ENCODE measurements around the gene NDUFV1. TPM values are rescaled to one million over a fixed set of nuclear protein-coding genes. Genes with fewer than 3 reads are reported as not detected.
"Not testable (repeated sequence)": the region's sequence is repeated elsewhere in the genome, so short reads cannot be mapped to it uniquely, and the experiment has no call there.

NDUFV1 gene
- total RNA-seq, 2 experiments from 2014 or later, result 279 to 287 TPM

DNA sequence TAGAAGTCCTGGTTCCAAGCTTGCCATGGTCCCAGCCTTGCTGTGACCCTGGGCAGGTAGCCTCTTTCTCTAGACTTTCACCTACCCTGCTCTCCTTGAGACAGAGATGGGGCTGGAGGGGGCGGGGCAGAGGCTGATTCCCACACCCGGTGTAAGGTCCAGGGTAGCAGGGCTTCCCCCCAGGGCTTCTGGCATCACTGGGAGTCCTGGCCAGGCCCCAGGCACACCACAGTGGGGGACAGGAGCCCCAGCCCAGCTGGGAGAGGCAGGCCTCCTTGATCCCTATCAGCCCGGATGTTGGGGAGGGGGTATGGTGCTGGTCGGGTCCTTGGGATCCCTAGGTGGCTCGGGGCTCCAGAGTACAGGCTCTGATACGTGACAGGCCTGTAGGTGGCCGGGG, 24.7 kb downstream of the NDUFV1 start:
- intact Hi-C loops (cut with micrococcal nuclease), result no loop called here
- ChIA-PET CTCF (interaction anchor here (4.3 to 5.3 kb wide), 2 partner anchors 17 to 27 kb away, joined by 56 to 90 read pairs; partner anchors contain the start of gene ACY3), POLR2A (interaction anchor here (3.0 kb wide), 1 partner anchor 26 kb away, joined by 8 read pairs; no protein-coding TSS in a partner anchor)
- no peak for DNase-seq
- H3K27me3 Mint-ChIP-seq, result no peaks in the 10 kb centered on the region
- H3K4me3 Mint-ChIP-seq, result peak overlapping the region; percentile 78
- H3K9me3 Mint-ChIP-seq, result no peaks in the 10 kb centered on the region
- no peaks in the 10 kb centered on the region for H3K36me3 Mint-ChIP-seq
- H3K27ac Mint-ChIP-seq, result no peak overlapping the region
- peaks cover 6% of the 10 kb centered on the region for H3K4me1 Mint-ChIP-seq (ENCODE audit: low read depth)

DNA sequence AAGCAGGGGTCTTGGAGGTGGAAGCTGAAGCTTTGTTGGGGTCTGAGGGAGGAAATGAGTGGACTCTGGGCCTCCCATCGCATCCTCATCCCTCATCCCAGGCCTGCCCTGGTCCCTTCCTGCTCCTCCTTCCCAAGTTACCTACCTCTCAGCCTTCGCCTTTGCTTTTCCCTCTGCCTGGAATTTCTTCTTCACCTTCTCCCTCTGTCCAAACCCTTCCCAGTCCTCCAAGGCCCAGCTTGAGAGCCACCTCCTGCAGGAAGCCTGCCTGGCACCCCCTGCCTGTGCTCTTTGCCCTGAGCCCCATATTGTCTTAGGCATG, 25.1 kb downstream of the NDUFV1 start:
- intact Hi-C loops (cut with micrococcal nuclease), result no loop called here
- H3K27me3 Mint-ChIP-seq, result no peaks in the 10 kb centered on the region
- no peaks in the 10 kb centered on the region for H3K36me3 Mint-ChIP-seq
- ChIA-PET CTCF (interaction anchor here (4.3 to 5.3 kb wide), 2 partner anchors 17 to 26 kb away, joined by 56 to 90 read pairs; partner anchors contain the start of gene ACY3), POLR2A (interaction anchor here (3.0 kb wide), 1 partner anchor 25 kb away, joined by 8 read pairs; no protein-coding TSS in a partner anchor)
- DNase-seq, result no peak
- H3K4me3 Mint-ChIP-seq, result peak overlapping the region; percentile 30
- H3K27ac Mint-ChIP-seq, result peak overlapping the region; percentile 10
- H3K4me1 Mint-ChIP-seq (ENCODE audit: low read depth), result peaks cover 6% of the 10 kb centered on the region
- H3K9me3 Mint-ChIP-seq, result no peaks in the 10 kb centered on the region

DNA sequence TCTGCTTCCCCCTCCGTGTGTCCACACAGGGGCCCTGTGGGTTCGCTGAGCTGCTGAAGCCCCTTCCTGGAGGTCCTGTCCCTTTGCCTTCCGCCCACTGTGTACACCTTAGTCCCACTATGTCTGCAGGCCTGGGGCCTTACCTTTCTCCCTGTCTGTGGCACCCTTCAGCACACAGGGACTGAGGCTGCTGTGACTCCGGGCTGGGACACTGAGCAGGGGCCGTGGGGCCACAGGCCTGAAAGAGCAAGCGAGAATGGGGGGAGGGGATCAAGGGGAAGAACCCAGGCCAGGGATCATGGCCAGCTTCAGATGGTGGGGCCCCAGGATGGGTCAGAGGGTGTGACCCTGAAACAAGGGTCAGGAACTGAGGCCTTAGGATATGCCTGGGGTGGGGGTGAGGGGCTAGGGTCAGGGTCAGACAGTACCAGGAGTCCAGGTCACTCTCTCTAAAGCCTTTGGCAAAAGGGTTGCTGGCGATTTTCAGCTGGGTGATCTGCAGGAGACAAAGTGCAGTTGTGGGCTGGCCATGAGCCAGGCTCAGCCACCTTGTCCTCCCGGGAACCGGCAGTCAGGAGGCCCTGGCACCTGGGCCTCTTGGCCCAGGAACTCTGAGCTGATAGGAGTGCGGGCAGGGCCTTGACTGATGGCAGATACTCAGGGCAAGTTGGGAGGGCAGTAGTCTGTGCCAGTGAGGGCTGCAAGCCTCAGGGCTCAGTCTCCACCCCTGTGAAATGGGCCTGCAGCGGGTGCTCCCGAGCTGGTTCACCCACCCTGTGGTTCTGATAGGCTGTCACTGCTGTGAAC, 25.6 kb downstream of the NDUFV1 start:
- H3K9me3 Mint-ChIP-seq, result no peaks in the 10 kb centered on the region
- POLR2A ChIA-PET, result no interaction called here
- CTCF ChIA-PET, result interaction anchor here (1.1 to 5.3 kb wide), 2 partner anchors 16 to 26 kb away, joined by 6 to 90 read pairs; no protein-coding TSS in a partner anchor
- peaks cover 6% of the 10 kb centered on the region for H3K4me1 Mint-ChIP-seq (ENCODE audit: low read depth)
- H3K36me3 Mint-ChIP-seq, result no peaks in the 10 kb centered on the region
- DNase-seq, result no peak
- no peaks in the 10 kb centered on the region for H3K27me3 Mint-ChIP-seq
- peak overlapping the region; percentile 10 for H3K27ac Mint-ChIP-seq
- no peak overlapping the region for H3K4me3 Mint-ChIP-seq
- intact Hi-C loops (cut with micrococcal nuclease), result no loop called here

DNA sequence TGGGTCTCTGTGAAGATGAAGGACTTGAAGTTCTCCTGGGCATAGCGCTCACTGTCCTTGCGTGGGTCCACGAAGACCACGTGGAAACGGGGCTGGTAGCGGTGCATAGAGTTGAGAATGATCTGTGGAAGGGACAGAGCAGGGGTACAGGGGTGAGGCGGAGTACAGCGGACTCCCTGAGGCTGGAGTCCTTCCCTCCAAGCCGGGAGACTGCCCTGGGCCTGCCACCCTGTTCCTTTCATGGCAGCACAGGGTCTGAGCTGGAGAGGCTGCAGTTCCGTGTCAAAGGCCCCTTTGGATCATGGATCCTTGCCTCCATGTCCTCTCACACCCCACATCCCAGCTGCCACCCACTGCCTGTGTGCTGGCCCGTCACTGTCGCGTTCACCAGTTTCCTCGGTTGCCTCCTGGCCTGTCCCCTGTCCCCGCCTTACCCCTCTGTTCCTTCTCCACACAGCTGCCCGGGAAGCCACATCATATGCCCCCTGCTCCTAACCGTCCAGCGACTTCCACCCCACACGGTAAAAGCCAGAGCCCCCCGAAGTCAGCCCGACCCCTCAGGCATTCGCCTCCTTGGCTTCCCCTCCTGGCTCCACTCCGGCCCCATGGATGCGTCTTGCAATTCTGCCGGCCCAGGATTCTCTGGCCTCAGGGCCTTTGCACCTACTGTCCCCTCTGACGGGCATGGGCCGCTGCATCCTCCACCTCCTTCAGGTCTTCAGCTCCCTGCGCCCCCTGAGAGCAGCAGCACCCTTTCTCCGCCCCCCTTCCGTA, 26.4 kb downstream of the NDUFV1 start:
- Mint-ChIP-seq H3K27ac (no peak overlapping the region), H3K4me3 (no peak overlapping the region), H3K36me3 (no peaks in the 10 kb centered on the region), H3K27me3 (no peaks in the 10 kb centered on the region), H3K9me3 (no peaks in the 10 kb centered on the region), H3K4me1 (ENCODE audit: low read depth) (peaks cover 6% of the 10 kb centered on the region)
- intact Hi-C loops (cut with micrococcal nuclease), result no loop called here
- DNase-seq, result no peak
- CTCF ChIA-PET, result interaction anchor here (1.1 to 5.3 kb wide), 2 partner anchors 16 to 25 kb away, joined by 6 to 90 read pairs; no protein-coding TSS in a partner anchor
- POLR2A ChIA-PET, result no interaction called here

DNA sequence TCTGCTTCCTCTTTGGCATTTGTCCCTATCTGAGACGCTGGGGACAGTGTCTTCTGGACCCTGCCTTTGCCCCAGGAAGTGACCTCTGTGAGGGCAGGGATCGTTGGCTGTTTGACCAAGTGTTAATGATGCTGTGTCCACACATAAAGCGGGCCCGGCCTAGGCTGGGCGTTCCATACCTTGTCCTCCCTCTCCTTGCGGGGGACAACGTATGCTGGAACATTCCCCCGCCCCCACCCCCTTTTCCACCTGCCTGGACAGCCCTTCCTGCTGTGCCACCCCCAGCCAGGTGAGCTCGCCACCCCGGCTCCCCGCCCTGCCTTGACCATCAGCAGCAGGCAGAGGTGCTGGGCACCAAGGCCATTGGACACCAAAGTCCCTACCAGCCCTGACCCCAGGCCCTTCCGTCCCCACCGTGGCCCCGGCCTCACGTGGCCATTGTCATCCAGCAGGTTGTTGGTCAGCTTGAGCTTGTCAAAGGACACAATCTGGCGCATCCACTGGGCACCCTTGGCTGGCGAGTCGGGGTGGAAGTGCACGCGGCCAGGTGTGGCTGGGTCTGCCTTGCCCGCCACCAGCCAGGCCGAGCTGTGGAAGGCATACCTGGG, 27.1 kb downstream of the NDUFV1 start:
- no peaks in the 10 kb centered on the region for H3K9me3 Mint-ChIP-seq
- DNase-seq, result no peak
- intact Hi-C loops (cut with micrococcal nuclease), result no loop called here
- ChIA-PET CTCF (no interaction called here), POLR2A (interaction anchor here (0.6 kb wide), 1 partner anchor 271 kb away, joined by 4 read pairs; no protein-coding TSS in a partner anchor)
- no peaks in the 10 kb centered on the region for H3K27me3 Mint-ChIP-seq
- H3K4me1 Mint-ChIP-seq (ENCODE audit: low read depth), result peaks cover 6% of the 10 kb centered on the region
- H3K36me3 Mint-ChIP-seq, result no peaks in the 10 kb centered on the region
- H3K4me3 Mint-ChIP-seq, result no peak overlapping the region
- no peak overlapping the region for H3K27ac Mint-ChIP-seq

DNA sequence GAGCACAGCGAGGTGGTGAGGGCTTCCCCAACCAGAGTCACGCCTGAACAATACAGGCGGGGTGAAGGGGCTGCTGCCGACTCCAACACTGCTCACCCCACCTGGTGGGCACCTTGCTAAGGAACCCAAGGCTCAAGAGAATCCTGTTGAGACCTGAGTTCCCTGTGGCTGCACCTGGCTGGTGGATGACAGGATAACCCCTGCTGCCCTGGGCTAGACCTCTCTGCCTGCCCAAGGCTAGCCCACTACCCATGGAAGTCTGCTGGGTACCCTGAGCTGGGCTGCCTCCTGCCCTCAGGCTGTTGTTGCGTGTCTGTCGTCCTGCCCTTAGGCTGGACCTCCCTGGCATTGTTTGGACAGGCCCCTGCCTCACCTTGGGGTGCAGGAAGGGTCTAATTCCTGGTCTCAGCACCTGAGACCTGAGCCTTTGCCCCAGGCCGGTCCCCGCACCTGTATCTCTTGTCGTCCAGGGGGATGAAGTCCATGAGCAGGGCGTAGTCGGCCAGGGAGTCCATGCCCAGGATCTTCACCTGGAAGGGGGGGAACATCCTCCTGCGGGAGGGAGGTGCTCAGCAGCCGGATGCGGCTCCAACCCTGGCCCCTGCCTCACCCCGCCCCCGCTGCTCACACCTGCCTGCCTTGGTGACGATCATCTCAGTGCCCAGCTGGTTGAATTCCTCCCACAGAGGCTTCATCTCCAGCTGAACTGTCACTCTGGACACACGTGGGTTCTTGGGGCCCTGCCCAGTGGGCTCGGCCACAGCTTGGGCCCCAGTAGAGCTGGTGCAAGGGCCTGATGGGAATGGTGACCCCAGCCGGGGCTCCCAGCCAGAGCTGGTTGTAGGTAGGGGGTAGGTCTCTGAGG, 27.9 kb downstream of the NDUFV1 start:
- intact Hi-C loops (cut with micrococcal nuclease), result no loop called here
- no peak overlapping the region for H3K4me3 Mint-ChIP-seq
- peaks cover 6% of the 10 kb centered on the region for H3K4me1 Mint-ChIP-seq (ENCODE audit: low read depth)
- POLR2A ChIA-PET, result interaction anchor here (0.6 kb wide), 1 partner anchor 271 kb away, joined by 4 read pairs; no protein-coding TSS in a partner anchor
- no peak for DNase-seq
- H3K27me3 Mint-ChIP-seq, result no peaks in the 10 kb centered on the region
- no peaks in the 10 kb centered on the region for H3K9me3 Mint-ChIP-seq
- CTCF ChIA-PET, result interaction anchor here (2.1 kb wide), 1 partner anchor 25 kb away, joined by 9 read pairs; no protein-coding TSS in a partner anchor
- no peaks in the 10 kb centered on the region for H3K36me3 Mint-ChIP-seq
- no peak overlapping the region for H3K27ac Mint-ChIP-seq

DNA sequence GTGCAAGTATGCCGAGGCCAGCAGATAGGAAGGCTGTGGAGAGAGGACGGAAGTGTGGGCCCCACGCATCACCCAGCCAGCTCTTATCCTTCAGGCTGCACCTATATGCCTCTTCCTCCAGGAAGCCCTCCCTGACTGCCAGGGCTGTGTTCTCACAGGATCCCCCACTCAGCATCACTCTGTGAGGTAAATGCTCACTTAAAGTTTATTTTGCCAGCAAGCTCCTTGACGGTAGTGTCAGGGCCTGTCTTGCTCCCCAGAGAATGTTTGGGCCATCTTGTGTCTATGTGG, 28.4 kb downstream of the NDUFV1 start:
- H3K4me3 Mint-ChIP-seq, result no peak overlapping the region
- no peaks in the 10 kb centered on the region for H3K27me3 Mint-ChIP-seq
- intact Hi-C loops (cut with micrococcal nuclease), result no loop called here
- POLR2A ChIA-PET, result no interaction called here
- no peaks in the 10 kb centered on the region for H3K9me3 Mint-ChIP-seq
- no peak for DNase-seq
- H3K36me3 Mint-ChIP-seq, result no peaks in the 10 kb centered on the region
- H3K27ac Mint-ChIP-seq, result no peak overlapping the region
- CTCF ChIA-PET, result interaction anchor here (2.1 kb wide), 1 partner anchor 24 kb away, joined by 9 read pairs; no protein-coding TSS in a partner anchor
- H3K4me1 Mint-ChIP-seq (ENCODE audit: low read depth), result peaks cover 8% of the 10 kb centered on the region

DNA sequence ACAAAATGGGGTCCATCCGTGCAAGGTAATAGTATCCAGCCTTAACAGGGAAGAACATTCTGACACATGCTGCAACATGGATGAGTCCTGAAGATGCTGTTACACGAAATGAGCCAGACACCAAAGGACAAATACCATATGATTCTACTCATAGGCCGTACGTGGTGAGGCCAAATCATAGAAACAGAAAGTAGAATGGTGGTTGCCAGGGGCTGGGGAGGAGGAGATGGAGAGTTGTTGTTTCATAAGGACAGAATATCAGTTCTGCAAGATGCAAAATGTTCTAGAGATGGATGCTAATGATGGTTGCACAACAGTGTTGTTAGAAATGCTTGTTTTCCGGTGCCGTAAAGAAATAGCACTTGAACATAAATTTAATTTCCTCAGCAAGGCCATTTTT, 30.2 kb downstream of the NDUFV1 start:
- DNase-seq, result no peak
- H3K9me3 Mint-ChIP-seq, result no peaks in the 10 kb centered on the region
- H3K36me3 Mint-ChIP-seq, result no peaks in the 10 kb centered on the region
- H3K4me1 Mint-ChIP-seq (ENCODE audit: low read depth), result peaks cover 3% of the 10 kb centered on the region
- intact Hi-C loops (cut with micrococcal nuclease), result no loop called here
- no peak overlapping the region for H3K4me3 Mint-ChIP-seq
- CTCF ChIA-PET, result interaction anchor here (1.2 kb wide), 1 partner anchor 9 kb away, joined by 4 read pairs; no protein-coding TSS in a partner anchor
- H3K27me3 Mint-ChIP-seq, result no peaks in the 10 kb centered on the region
- no peak overlapping the region for H3K27ac Mint-ChIP-seq
- POLR2A ChIA-PET, result no interaction called here

DNA sequence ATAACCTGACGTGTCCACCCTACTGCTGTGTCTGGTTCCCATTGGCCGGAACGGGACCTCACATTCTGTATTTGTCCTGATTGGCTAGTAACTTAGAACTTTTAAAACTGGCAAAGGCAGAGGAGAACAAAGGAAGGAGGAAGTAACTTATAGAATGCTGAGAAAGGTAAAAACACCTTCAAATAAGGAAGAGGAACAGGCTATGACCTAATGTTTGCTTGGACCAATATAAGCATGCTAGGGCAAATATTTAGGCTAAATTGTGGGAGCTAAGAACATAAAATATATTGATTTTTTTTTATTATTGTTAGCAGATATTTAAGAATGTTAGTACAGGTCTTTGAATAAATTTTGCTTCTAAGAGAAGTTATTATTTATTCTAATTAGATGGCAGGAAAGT, 30.7 kb downstream of the NDUFV1 start:
- CTCF ChIA-PET; H3K9me3 Mint-ChIP-seq; H3K4me1 Mint-ChIP-seq (ENCODE audit: low read depth); POLR2A ChIA-PET; H3K27me3 Mint-ChIP-seq; H3K36me3 Mint-ChIP-seq; H3K27ac Mint-ChIP-seq; DNase-seq; intact Hi-C loops (cut with micrococcal nuclease); H3K4me3 Mint-ChIP-seq: not testable (repeated sequence)

DNA sequence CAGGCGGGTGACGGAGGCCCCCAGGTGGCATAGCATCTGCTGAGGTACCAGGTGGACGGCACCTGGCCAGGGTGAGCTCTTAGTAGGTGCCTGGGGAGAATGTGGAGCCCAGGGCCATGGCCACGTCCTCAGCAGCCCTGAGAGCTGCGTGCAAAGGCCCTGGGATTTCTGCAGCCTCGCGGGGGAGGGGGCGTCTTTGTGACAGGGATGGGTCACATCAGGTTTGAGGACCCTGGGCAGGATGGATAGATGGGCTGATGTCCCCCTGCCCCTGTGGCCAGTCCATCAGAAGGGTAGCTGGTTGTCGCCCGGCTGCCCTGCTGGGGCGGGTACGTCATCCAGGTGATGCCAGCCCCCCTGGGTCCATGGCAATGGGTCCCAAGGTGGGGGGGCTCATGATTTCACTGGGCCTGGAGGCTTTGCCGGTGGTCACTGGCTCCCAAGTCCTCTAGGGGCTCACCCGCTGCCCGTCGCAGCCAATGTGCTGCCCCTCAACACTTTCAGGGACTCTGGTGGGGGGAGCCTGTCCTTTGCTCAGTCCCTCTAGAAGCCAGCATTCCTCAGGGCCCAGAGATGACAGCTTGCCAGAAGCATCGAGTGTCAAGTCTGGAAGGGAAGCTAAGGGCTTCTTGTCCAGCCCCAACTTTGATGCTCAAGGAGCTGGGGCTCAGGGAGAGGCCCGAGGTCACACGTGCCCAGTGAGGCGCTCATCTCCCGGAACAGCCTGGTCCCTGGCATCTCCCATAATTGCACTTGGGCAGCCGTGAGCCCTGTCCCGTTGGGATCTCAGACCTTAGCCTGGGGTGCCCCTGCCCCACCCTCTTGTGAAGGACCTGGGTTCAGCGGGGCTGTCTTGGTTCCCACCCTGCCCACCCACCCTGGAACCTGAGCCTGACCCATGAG, 32.0 kb downstream of the NDUFV1 start:
- Mint-ChIP-seq H3K4me3 (no peak overlapping the region), H3K36me3 (no peaks in the 10 kb centered on the region), H3K27ac (no peak overlapping the region), H3K27me3 (no peaks in the 10 kb centered on the region), H3K4me1 (ENCODE audit: low read depth) (peaks cover 3% of the 10 kb centered on the region), H3K9me3 (no peaks in the 10 kb centered on the region)
- intact Hi-C loops (cut with micrococcal nuclease), result no loop called here
- DNase-seq, result no peak
- POLR2A ChIA-PET, result no interaction called here
- CTCF ChIA-PET, result interaction anchor here (1.0 to 2.9 kb wide), 5 partner anchors 10 to 22 kb away, joined by 3 to 11 read pairs (median 3); partner anchors contain the start of gene NUDT8

DNA sequence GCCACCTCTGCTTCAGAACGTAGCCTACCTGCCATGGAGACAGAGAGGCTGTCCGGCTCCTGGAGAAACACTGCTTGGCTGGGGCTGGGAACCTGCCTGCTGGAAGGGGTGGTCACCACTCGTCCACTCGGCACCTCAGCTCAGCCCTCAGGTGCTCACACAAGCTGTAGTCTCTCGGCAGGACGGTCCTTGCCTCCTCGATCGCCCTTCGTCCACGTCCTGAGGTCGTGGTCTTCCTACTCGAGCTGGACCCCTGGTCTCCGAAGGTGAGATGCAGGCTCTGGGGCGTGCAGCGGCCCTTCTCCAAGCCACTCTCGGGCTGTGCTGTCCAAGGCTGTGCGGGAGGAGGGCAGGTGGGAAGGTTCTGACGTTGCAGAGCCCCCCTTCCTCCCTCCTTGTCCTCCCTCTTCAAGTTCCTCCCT, 32.7 kb downstream of the NDUFV1 start, which contains the start of gene TBX10:
Gene TBX10 (minus strand): TSS at position 326 of the 422 bp plus-strand sequence. CDS start 291 bp downstream, at position 35.
- DNase-seq, result no peak
- Mint-ChIP-seq H3K27ac (no peak within 1 kb of the TSS), H3K9me3 (peaks cover 2% of the 10 kb centered on the region), H3K36me3 (no peaks in the 10 kb centered on the region), H3K4me1 (ENCODE audit: low read depth) (peaks cover 3% of the 10 kb centered on the region), H3K27me3 (no peaks in the 10 kb centered on the region), H3K4me3 (no peak within 1 kb of the TSS)
- intact Hi-C loops (cut with micrococcal nuclease), result no loop called here
- ChIA-PET POLR2A (no interaction called here), CTCF (interaction anchor here (0.8 to 2.9 kb wide), 6 partner anchors 9 to 21 kb away, joined by 3 to 11 read pairs (median 3); partner anchors contain the start of gene NUDT8)

Data from activated CD4-positive, alpha-beta memory T cell treated with anti-CD3 and anti-CD28 coated beads for 36 hours (primary cell).